Measurements from ENCODE around the gene TNPO3.
"Not testable (repeated sequence)": the region's sequence is repeated elsewhere in the genome, so short reads cannot be mapped to it uniquely, and the experiment has no call there.

The TNPO3 gene

DNA sequence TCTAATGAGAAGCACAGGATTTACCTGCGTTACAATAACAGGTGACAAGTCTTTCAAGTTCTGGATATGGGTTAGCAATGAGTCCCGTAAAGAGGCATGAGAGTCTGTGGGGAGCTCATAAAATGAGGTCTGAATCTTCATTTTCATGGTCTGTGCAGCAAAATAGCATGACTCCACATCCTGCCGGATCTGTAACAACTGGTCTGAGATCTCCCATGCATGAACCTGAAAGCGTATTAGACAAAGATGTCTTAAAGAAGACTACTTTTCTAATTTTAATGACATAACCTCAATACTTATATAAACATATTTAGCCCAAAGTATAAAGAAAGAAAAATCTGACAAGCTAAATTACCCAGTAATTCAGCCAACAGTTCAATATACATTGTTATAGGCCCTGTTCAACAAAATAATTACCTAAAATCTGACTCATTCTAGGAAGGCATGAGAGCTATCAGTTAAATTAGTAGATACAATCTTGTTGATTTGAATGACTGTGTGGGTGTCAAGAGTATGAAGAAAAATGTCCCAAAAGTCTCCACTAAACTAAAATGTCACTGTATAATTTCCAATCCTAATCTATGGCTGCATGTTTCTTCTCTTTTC is 36.9 kb downstream of the TNPO3 start:
- DNase-seq (ENCODE audit: low spot score): no peak
- no peak for FAIRE-seq

GRCh38 chr7:129017264-129017663 is 37.6 kb downstream of the TNPO3 start:
- FAIRE-seq (no peak), DNase-seq (ENCODE audit: low spot score) (no peak)

DNA sequence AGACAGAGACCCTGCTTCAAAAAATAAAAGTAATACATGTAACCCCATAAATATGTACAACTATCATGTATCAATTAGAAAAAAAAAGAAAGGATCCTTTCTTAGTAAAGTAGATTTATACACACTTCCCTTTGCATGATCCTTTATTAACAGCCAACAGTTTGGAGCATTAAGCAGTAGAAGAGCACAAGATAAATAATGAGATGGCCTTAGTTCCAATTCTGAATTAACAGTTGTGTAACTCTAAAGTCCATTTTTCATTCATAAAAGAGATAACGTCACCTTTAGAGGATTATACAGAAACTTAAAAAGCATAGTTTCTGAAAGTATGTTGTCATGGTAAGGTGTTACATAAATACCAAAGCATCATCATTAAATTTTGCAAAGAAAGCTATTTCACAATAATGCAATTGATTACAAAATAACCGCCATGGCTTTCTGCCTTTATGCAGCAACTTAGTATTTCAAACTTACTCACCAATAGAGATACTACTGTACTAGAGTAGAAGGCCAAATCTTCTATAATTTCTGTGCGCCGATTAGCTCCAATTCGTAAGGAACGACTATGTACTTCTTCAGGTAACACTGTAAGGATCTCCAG is 40.3 kb downstream of the TNPO3 start:
- DNase-seq (ENCODE audit: low spot score): no peak
- FAIRE-seq: no peak

- FAIRE-seq: no peak
- DNase-seq (ENCODE audit: low spot score): no peak
Observed at GRCh38 chr7:129013048-129013724, 41.7 kb downstream of the TNPO3 start.

- no peak for DNase-seq (ENCODE audit: low spot score)
- FAIRE-seq: no peak
Observed at GRCh38 chr7:129012641-129013040, 42.3 kb downstream of the TNPO3 start.

GRCh38 chr7:129010075-129010474 is 44.8 kb downstream of the TNPO3 start:
- FAIRE-seq (no peak), DNase-seq (ENCODE audit: low spot score) (no peak)

DNA sequence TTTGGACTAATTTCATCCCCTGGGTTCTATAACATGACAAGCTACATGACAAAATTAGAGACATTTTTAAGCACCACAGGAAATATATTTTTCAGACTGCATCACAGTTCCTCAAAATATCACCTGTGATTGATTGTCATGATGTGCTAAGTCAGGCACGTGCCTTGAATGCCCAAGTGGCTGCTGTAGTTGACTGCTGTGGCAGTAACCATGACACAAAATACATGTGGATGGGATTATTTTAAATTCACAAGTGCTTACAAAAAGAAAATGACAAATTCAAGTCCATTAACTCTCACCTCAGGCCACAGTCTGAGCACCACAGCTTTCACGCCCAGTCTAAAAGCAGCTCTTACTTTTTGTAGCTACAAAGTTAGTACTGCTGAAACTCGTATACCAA is 45.5 kb downstream of the TNPO3 start:
- FAIRE-seq: no peak
- no peak for DNase-seq (ENCODE audit: low spot score)

GRCh38 chr7:129008645-129009414 is 46.1 kb downstream of the TNPO3 start:
- DNase-seq (ENCODE audit: low spot score) (no peak), FAIRE-seq (no peak)

- no peak for FAIRE-seq
Observed at GRCh38 chr7:129007572-129007971, 47.3 kb downstream of the TNPO3 start.

GRCh38 chr7:129006636-129007414 is 48.1 kb downstream of the TNPO3 start:
- no peak for FAIRE-seq
- DNase-seq (ENCODE audit: low spot score): no peak

More at GRCh38 chr7:129007572-129007971, 47.3 kb downstream of the TNPO3 start:
- no peak for DNase-seq (ENCODE audit: low spot score)

DNA sequence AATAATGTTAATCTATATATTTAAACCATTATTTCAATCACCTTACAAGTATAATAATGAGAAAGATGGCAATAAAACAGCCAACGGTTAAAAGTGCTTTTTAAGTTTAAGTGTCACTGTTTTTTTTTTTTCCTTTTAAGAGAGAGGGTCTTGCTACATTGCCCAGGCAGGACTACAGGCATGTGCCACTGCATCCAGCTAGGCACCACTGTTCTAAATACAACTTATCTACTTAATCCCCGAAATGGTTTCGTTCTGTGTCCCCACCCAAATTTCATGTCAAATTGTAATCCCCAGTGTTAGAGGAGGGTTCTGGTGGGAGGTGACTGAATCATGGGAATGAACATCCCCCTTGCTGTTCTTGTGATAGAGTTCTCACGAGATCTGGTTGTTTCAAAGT is 49.7 kb downstream of the TNPO3 start:
- DNase-seq (ENCODE audit: low spot score): no peak
- FAIRE-seq: no peak

GRCh38 chr7:128997181-128997580 is 57.7 kb downstream of the TNPO3 start:
- no peak for DNase-seq (ENCODE audit: low spot score)
- FAIRE-seq: no peak

DNA sequence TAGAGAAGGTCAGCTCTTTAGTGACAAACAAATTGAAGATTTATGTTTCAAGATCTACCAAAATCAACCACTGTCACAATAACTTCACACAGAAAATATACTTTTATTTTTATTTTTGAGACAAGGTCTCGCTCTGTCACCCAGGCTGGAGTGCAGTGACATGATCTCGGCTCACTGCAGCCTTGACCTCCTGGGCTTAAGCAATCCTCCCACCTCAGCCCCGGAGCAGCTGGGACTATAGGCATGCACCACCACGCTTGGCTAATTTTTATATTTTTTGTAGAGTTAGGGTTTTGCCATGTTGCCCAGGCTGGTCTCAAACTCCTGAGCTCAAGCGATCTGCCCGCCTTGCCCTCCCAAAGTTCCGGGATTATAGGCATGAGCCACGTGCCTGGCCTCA is 60.4 kb downstream of the TNPO3 start:
- not testable (repeated sequence) for DNase-seq (ENCODE audit: low spot score); FAIRE-seq

DNA sequence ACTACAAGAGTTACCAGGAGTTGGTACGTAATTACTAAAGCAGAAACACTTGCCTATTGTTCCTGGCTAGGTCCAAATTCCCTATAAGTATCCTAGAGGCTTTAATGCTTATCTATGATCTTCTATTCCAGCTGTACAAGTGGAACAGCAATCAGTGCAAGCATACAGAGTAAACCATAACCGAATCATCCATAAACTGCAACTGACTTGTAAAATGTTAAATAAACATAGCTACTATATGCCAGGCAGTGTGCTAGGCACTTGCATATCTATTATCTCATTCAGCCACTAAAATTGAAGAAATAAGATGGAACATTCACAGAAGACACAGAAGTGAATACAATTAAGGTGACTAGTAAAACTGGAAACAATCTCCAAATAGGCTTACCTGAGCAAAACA is 61.5 kb downstream of the TNPO3 start:
- FAIRE-seq (no peak), DNase-seq (ENCODE audit: low spot score) (no peak)

GRCh38 chr7:128989961-128990360 is 65.0 kb downstream of the TNPO3 start:
- FAIRE-seq: no peak
- DNase-seq (ENCODE audit: low spot score): no peak

GRCh38 chr7:128988372-128988771 is 66.5 kb downstream of the TNPO3 start:
- DNase-seq (ENCODE audit: low spot score) (no peak), FAIRE-seq (no peak)

DNA sequence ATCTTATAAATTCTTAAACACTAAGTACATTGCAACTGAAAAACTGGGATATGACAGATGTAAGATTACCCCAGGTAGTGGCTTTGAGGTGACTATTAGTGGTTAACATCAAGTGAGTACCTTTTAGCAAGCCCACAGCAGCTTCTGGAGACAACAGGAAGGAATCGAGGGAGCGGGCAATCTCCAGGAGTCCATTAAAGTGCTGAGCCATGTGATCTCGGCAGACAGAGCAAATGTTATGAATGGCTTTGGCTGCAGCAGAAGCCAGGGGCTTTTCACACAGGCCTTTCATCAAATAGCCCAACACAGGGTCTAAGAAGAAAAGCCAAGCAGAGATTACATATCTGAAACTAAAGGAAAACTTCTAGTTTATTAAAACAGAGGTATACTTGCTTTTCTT is 68.3 kb downstream of the TNPO3 start:
- no peak for DNase-seq (ENCODE audit: low spot score)
- FAIRE-seq: no peak

DNA sequence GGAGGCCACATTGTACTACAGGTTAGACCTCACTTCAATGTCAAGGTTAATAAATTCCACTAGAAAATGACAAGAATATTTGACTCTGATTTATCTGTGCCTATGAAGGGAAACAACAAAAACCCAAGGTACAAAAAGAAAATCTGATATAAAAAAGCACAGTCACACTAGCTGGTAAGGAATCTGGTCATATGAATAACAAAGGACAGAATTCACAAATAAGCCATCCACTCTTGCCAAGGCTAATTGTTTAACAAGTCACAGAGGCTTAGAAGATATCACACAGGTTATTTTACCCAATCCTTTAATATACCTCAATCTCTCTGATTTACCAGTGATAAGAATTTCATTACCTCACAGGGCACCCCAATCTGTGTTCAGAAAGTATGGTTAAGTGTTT is 69.3 kb downstream of the TNPO3 start:
- FAIRE-seq: no peak
- DNase-seq (ENCODE audit: low spot score): no peak

- DNase-seq (ENCODE audit: low spot score) (no peak), FAIRE-seq (no peak)
Observed at GRCh38 chr7:128982105-128982504, 72.8 kb downstream of the TNPO3 start.

GRCh38 chr7:128974241-128974934 is 80.5 kb downstream of the TNPO3 start:
- FAIRE-seq (no peak), DNase-seq (ENCODE audit: low spot score) (no peak)

- FAIRE-seq (no peak), DNase-seq (ENCODE audit: low spot score) (no peak)
Observed at GRCh38 chr7:128968624-128969023, 86.3 kb downstream of the TNPO3 start.
